ENCODE data around the gene JAG2. TPM values are rescaled to one million over a fixed set of nuclear protein-coding genes. Genes with fewer than 3 reads are reported as not detected.

Gene JAG2
- total RNA-seq, 4 donors from 2014 or later: 5.4 to 29.9 (median 6.6) TPM

- WGBS, 2 donors (ENCODE audit: low coverage in 1 of 2): 0 to 27% methylated on average over 1 to 24 of the region's 25 CpGs
- intact Hi-C loops (cut with DNase I; ENCODE audit: low total_unique reads): loop anchor here (10.0 kb wide), 1 partner anchor 262 kb away; no protein-coding TSS in a partner anchor
- H3K27me3 ChIP-seq: peaks cover 10% of the 10 kb centered on the region
- H3K27ac ChIP-seq: peak overlapping the region; percentile 93 to 97 (median 94)
- no peak for TF ChIP-seq CTCF (IDR thresholded peaks at IDR 0.05)
- peak in 2 of 3 donors; percentile 45 to 46 for TF ChIP-seq POLR2AphosphoS5 (IDR thresholded peaks at IDR 0.05)
- peak; percentile 67 for TF ChIP-seq POLR2A (IDR thresholded peaks at IDR 0.05)
- H3K4me3 ChIP-seq: peak overlapping the region; percentile 14 to 90 (median 66)
- no peaks in the 10 kb centered on the region for H3K36me3 ChIP-seq
- peak; percentile 81 for DNase-seq
- peaks cover 30 to 60% (median 52%) of the 10 kb centered on the region in 4 donors for H3K4me1 ChIP-seq
- in situ Hi-C loops (cut with MboI; ENCODE audit: low pct_ligation_motif_present in 1 of 4, low pct_unique_long_range_greater_than_20kb in 1 of 4, low sequenced_read_pairs in 3 of 4): loop anchor here in 2 of 4 donors (10.0 to 25.0 kb wide), 2 partner anchors 195 to 262 kb away; no protein-coding TSS in a partner anchor
- no peaks in the 10 kb centered on the region for H3K9me3 ChIP-seq
These were observed 76.2 kb downstream of the JAG2 start for GRCh38 chr14:105092171-105093037.

- H3K9me3 ChIP-seq: no peaks in the 10 kb centered on the region
- DNase-seq: peak; percentile 94
- peaks cover 14% of the 10 kb centered on the region for H3K27me3 ChIP-seq
- H3K4me3 ChIP-seq: no peak overlapping the region
- peak; percentile 78 for TF ChIP-seq POLR2A (IDR thresholded peaks at IDR 0.05)
- TF ChIP-seq POLR2AphosphoS5 (IDR thresholded peaks at IDR 0.05): peak; percentile 51 to 82 (median 78)
- TF ChIP-seq EP300 (IDR thresholded peaks at IDR 0.05; ENCODE audit: low read depth): peak; percentile 74
- TF ChIP-seq CTCF (IDR thresholded peaks at IDR 0.05): no peak
- intact Hi-C loops (cut with DNase I; ENCODE audit: low total_unique reads) (loop anchor here (10.0 kb wide), 1 partner anchor 263 kb away; no protein-coding TSS in a partner anchor), in situ Hi-C loops (cut with MboI; ENCODE audit: low pct_ligation_motif_present in 1 of 4, low pct_unique_long_range_greater_than_20kb in 1 of 4, low sequenced_read_pairs in 3 of 4) (loop anchor here in 2 of 4 donors (10.0 to 25.0 kb wide), 2 partner anchors 196 to 263 kb away; no protein-coding TSS in a partner anchor)
- WGBS, 2 donors (ENCODE audit: low coverage in 1 of 2): 20 to 59% methylated on average over 1 to 6 of the region's 19 CpGs
- no peaks in the 10 kb centered on the region for H3K36me3 ChIP-seq
- peak overlapping the region; percentile 93 to 97 (median 94) for H3K27ac ChIP-seq
- H3K4me1 ChIP-seq: peaks cover 30 to 67% (median 60%) of the 10 kb centered on the region in 4 donors
These were observed 76.9 kb downstream of the JAG2 start for GRCh38 chr14:105091517-105092170.

- no peak for TF ChIP-seq CTCF (IDR thresholded peaks at IDR 0.05)
- no peak for TF ChIP-seq POLR2AphosphoS5 (IDR thresholded peaks at IDR 0.05)
- TF ChIP-seq EP300 (IDR thresholded peaks at IDR 0.05; ENCODE audit: low read depth): no peak
- TF ChIP-seq POLR2A (IDR thresholded peaks at IDR 0.05): no peak
- no peaks in the 10 kb centered on the region for H3K36me3 ChIP-seq
- in situ Hi-C loops (cut with MboI; ENCODE audit: low pct_ligation_motif_present in 1 of 4, low pct_unique_long_range_greater_than_20kb in 1 of 4, low sequenced_read_pairs in 3 of 4) (loop anchor here in 2 of 4 donors (10.0 to 25.0 kb wide), 2 partner anchors 196 to 264 kb away; no protein-coding TSS in a partner anchor), intact Hi-C loops (cut with DNase I; ENCODE audit: low total_unique reads) (loop anchor here (10.0 kb wide), 1 partner anchor 264 kb away; no protein-coding TSS in a partner anchor)
- H3K4me1 ChIP-seq: peaks cover 30 to 72% (median 63%) of the 10 kb centered on the region in 4 donors
- H3K4me3 ChIP-seq: no peak overlapping the region
- peaks cover 14% of the 10 kb centered on the region for H3K27me3 ChIP-seq
- H3K27ac ChIP-seq: peak overlapping the region; percentile 93 to 97 (median 94)
- WGBS, 2 donors (ENCODE audit: low coverage in 1 of 2): 64% methylated on average over 9 of the region's 9 CpGs; no CpG with 5 or more reads in 1 of the 2 donors
- peak; percentile 33 for DNase-seq
- H3K9me3 ChIP-seq: no peaks in the 10 kb centered on the region
These were observed 77.5 kb downstream of the JAG2 start for GRCh38 chr14:105091054-105091516.

Small RNAs within 50 kb of the gene (small RNA-seq; reads per million reads assigned to genes)
- gene AL512356.2 (0 reads per million in 4 donors), gene MIR6765 (0 reads per million in 4 donors)

Other genes starting within 250 kb of the JAG2 start
- gene PLD4, start 243.9 kb downstream of the JAG2 start, total RNA-seq: 1 to 10 TPM in 2 of 4 donors, not detected in 2; 1.1 TPM
- 10 to 100 TPM; 19.4 to 75.2 (median 28.5) TPM for gene AHNAK2, start 190.4 kb downstream of the JAG2 start, total RNA-seq
- 1 to 10 TPM in 3 of 4 donors, under 1 TPM in 1; 0.40 to 6.7 (median 5.3) TPM for gene CLBA1, start 183.0 kb downstream of the JAG2 start, total RNA-seq
- 1 to 10 TPM in 3 of 4 donors, under 1 TPM in 1; 0.80 to 7.5 (median 4.5) TPM for gene CDCA4, start 147.7 kb downstream of the JAG2 start, total RNA-seq
- 10 to 100 TPM in 1 of 4 donors, 1 to 10 TPM in 1, under 1 TPM in 2; 0.20 to 11.6 (median 2.1) TPM for gene GPR132, start 103.3 kb downstream of the JAG2 start, total RNA-seq
- gene NUDT14, start 12.5 kb upstream of the JAG2 start, total RNA-seq: 10 to 100 TPM; 17.0 to 53.9 (median 32.6) TPM
- 10 to 100 TPM; 52.2 to 69.6 (median 64.4) TPM for gene BTBD6, start 79.8 kb upstream of the JAG2 start, total RNA-seq
- 10 to 100 TPM; 36.2 to 93.9 (median 62.6) TPM for gene BRF1, start 132.2 kb upstream of the JAG2 start, total RNA-seq
- gene PACS2, start 146.0 kb upstream of the JAG2 start, total RNA-seq: 100 to 1,000 TPM in 2 of 4 donors, 10 to 100 TPM in 2; 63.0 to 249 (median 135) TPM
- under 1 TPM in 1 of 4 donors, not detected in 3; 0.41 TPM for gene TEX22, start 229.8 kb upstream of the JAG2 start, total RNA-seq